HG03469 (cell line): ENCODE results near the gene MYMK.

Experiments used
- ATAC-seq: cut with Tn5 transposase; IDR thresholded peaks from one replicate; pipeline ENCODE4 v1.9.1; 2021; ENCODE audit warnings: mild to moderate bottlenecking, moderate library complexity, moderate number of reproducible peaks; ENCODE audit not compliant: unreplicated experiment

Gene MYMK

GRCh38 chr9:133536080-133536479, 11.3 kb upstream of the MYMK start:
- no peak for ATAC-seq

GRCh38 chr9:133535306-133535877, 10.6 kb upstream of the MYMK start:
- no peak for ATAC-seq

GRCh38 chr9:133534346-133535291, 9.9 kb upstream of the MYMK start, which contains the start of gene ADAMTSL2:
ADAMTSL2 (plus strand) TSS chr9:133534704; CDS start chr9:133536713, 2,009 bp downstream.
- no peak for ATAC-seq

- ATAC-seq = no peak
Observed at GRCh38 chr9:133533857-133534256, 9.1 kb upstream of the MYMK start.

GRCh38 chr9:133532937-133533668, 8.3 kb upstream of the MYMK start:
- no peak for ATAC-seq

GRCh38 chr9:133531293-133531692, 6.5 kb upstream of the MYMK start:
- no peak for ATAC-seq

- no peak for ATAC-seq
Observed at GRCh38 chr9:133529874-133530273, 5.1 kb upstream of the MYMK start.

- ATAC-seq = no peak
Observed at GRCh38 chr9:133529457-133529856, 4.7 kb upstream of the MYMK start.

GRCh38 chr9:133528876-133529241, 4.1 kb upstream of the MYMK start:
- ATAC-seq = no peak

GRCh38 chr9:133528001-133528875, 3.5 kb upstream of the MYMK start:
- no peak for ATAC-seq

GRCh38 chr9:133527444-133527920, 2.7 kb upstream of the MYMK start:
- ATAC-seq = no peak

- no peak for ATAC-seq
Observed at GRCh38 chr9:133526721-133527321, 2.1 kb upstream of the MYMK start.

- ATAC-seq = no peak
Observed at GRCh38 chr9:133525677-133526076, 918 bp upstream of the MYMK start.

- ATAC-seq = no peak
Observed at GRCh38 chr9:133524146-133524545, 613 bp downstream of the MYMK start.

GRCh38 chr9:133523106-133523505, 1.7 kb downstream of the MYMK start:
- no peak for ATAC-seq

- no peak for ATAC-seq
Observed at GRCh38 chr9:133522073-133522910, 2.5 kb downstream of the MYMK start.

- ATAC-seq = no peak
Observed at GRCh38 chr9:133521122-133522072, 3.4 kb downstream of the MYMK start.
